ENCODE data around the gene ABLIM2.

ABLIM2 gene

DNA sequence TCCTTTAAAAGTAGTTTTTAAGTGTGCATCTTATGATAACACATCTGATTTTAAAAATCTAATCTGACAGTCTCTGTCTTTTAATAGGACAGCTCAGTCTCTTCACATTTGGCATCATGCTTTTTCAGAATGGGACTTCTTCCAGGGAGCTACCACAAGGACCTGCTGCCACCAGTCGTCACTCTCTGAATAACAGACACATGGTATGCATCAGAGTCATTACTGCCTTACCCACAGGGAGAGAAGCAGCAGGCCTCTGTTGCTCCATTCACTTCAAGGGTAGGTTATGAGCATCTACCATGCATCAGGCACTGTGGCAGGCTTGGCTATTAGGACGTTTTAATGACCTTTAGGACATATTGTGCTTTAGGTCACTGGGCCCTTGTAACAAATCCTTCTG is 169.0 kb downstream of the ABLIM2 start:
- in situ Hi-C loops (cut with MboI; ENCODE audit: low sequenced_read_pairs), result no loop called here

DNA sequence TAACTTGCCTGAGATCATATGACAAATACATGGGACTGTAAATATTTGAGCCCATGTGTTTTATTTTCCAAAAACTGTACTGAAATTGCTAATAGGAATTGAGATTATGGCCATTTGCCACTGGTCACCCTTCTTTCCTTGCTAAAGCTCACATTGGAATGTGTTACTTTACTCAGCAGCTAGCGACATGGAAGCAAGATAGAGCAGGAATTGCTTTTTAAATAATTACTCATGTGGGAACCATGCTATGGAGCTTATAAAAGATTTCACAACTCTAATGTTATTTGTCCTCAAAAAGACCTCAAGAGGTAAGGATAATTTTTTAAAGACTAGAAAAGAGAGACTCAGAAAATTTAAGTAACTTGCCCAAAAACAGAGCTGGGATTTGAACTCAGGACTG is 170.2 kb downstream of the ABLIM2 start:
- in situ Hi-C loops (cut with MboI; ENCODE audit: low sequenced_read_pairs), result no loop called here

DNA sequence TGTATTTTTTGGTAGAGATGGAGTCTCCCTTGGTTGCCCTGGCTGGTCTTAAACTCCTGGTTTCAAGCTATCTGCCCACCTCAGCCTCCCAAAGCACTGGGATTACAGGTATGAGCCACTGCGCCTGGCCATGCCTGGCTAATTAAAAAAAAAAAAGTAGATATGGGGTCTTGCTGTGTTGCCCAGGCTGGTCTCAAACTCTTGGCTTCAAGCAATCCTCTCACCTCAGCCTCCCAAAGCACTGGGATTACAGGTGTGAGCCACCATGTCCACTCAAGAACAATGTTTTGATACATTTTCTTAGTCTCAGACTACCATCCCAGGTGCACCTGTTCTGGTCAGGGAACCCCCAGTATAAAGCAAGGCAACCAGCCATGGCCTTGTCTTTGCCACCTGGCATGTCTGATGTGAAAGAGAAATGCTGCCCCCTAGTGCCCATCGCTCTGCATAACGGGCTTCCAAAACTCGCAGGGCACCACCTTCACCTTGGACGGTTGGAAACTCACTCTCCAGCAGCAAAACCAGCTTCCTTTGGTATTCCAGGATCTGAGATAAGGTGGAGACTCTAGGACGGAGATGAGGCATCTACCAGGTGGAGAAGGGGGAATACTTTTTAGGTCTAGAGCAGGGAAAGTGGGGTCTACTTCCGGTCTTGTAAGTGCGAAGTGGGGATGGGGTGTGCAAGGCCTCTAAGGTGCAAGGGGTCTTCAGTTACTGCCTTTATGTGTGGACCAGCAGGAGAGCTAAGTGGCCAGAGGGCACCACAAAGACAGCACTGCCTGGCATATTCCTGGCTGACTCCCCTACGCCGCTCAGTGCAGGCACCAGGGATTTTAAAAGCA is 171.2 kb downstream of the ABLIM2 start:
- in situ Hi-C loops (cut with MboI; ENCODE audit: low sequenced_read_pairs), result no loop called here

DNA sequence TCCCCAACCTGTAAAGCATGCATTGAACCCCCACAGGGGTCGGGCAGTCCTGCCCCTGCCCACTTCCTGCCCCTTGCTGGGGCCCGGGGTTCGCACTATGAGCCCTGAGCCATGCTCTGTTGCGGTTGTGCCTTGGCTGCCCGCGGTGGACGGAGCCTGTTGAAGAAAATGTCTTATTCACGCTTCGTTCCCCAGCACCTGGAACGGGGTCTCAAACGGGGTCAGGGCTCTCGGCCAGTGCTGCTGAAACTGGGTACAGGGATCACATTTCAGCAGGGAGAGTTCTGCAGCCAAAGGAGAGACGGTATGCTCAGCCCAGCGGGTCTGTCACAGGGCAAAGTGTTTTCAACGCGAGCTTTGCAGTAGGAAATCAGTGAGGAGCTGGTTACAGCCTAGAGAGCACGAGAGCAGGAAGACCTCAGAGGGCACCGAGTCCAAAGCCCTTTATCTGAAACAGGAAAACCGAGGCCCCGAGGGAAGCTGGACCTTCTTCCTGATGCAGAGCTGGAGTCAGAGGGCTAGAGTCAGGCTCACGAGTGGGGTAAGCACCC is 172.6 kb downstream of the ABLIM2 start:
- in situ Hi-C loops (cut with MboI; ENCODE audit: low sequenced_read_pairs), result no loop called here

DNA sequence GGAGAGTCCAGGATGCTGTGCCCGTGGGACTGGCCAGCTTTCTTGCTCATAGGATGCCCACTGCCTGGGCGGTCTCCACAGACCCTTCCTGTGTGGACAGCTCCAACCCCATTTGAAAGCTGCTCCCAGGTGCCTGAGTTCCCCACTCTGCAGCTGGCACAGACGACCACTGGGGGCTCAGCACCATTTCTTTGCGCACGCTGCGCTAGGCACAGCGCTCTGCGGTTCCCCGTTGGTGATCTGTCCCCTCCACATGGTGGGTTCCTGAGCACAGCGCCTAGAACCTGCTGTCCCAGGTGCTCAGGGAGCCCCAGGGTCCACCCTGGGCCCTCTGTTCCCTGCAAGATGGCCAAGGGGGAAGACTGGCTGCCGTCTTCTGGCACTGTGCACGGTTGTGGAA is 173.5 kb downstream of the ABLIM2 start:
- in situ Hi-C loops (cut with MboI; ENCODE audit: low sequenced_read_pairs), result no loop called here

DNA sequence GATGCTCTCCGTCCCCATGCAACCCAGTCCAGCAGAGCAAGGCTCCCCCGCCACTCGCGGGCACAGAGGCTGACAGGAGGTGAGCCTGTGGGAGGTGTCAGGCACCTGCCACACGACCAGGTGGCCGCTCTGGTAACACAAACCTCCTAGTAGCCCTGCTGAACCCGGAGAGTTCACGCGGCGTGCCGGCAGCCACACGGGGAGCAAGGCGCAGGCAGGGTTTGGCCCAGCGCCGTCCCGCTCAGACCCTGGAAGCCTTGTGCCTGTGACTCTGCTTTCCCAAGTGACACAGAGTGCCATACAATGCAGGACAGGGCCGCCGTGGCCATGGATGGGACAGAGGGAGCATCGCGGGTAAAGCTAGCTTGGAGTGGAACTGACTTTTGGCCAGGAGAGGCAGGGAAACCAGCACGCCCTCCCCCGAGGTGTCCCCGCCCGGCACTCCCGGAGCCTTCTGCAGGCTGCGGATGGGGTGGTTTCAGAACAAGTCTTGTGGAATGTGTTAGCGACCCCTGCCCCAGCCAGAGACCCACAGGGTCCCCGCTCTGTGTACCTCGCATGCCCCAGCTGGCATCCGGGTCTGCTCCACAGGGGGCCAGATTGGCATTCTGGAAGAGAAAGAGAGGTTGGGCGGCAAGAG is 174.2 kb downstream of the ABLIM2 start:
- in situ Hi-C loops (cut with MboI; ENCODE audit: low sequenced_read_pairs), result no loop called here

DNA sequence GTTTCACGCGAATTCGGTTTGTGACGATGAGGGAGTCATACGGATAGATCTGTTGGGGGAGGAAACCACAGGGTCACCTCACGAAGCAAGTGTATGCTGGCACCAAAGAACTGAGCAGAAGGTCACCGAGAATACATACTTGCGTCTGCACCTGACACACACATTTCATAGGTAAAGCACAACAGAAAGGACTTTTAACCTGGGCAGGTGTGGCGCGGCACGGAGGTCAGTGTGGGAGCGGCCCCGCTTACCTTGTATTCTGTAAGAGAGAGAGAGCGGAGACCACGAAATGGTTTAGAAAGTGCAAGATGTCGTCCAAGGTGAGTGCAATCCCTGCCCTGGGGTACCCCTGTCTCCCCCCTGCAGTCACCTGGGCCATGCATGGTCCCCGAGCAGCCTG is 175.3 kb downstream of the ABLIM2 start:
- in situ Hi-C loops (cut with MboI; ENCODE audit: low sequenced_read_pairs), result no loop called here

DNA sequence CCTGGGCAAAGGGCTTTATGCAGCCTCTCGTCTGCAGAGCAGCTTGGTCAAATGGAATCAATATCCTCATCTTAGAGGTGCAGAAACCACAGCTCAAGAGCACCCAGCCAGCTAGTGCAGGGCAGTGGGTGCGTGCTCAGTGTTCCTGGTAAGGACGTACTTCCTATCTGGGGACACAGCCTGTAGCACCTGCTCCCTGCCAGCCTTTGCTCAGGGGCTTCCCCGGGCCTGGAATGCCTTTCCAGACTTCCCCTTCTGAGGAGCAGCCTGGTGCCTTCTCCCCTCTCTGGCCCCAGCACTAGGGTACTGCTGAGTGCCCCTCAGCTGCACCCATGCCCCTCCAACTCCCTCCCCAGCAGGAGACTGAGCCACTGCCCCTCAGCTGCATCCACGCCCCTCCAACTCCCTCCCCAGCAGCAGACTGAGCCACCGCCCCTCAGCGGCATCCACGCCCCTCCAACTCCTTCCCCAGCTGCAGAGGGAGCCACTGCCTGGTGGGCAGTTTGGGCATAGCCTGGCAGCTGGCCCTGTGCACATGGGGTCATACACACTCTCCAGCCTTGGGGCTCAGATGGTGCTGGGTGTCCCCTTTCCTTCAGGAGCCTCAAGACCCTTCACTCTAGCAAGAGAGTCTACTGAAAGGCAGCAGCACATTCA is 176.7 kb downstream of the ABLIM2 start:
- in situ Hi-C loops (cut with MboI; ENCODE audit: low sequenced_read_pairs), result no loop called here

DNA sequence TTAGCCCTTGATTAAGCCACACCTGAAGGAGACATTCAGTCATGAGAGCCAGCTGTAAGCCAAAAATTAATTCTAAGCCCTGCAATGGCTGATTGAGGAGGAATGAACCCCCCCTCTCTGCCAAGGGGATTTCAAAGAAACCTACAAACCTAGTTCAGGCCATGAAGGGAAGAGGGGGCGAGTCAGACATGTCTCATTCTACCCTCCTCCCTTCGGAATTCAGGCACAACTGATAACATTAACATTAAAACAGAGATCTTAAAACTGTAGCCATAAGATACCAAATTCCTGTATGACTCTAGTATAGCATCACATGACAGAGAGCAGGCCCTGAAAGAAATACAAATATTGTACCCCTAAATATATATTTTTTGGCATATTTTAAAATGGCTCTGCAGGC is 178.6 kb downstream of the ABLIM2 start:
- in situ Hi-C loops (cut with MboI; ENCODE audit: low sequenced_read_pairs), result no loop called here

DNA sequence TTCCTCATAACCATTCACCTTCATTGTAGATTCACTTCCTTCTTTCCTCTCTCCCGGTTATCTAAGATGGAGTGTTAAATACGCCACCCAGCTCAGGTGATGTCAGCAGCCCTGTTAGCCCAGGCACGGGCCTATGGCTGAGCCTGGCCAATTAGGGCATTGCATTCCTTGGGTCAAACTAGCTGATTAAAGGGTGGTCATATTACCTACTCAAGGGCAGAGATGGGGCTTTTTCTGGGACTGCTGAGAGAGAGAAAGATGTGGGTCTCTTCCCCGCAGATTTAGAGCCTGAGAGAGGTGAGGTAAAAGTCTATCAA is 179.0 kb downstream of the ABLIM2 start:
- in situ Hi-C loops (cut with MboI; ENCODE audit: low sequenced_read_pairs), result no loop called here

DNA sequence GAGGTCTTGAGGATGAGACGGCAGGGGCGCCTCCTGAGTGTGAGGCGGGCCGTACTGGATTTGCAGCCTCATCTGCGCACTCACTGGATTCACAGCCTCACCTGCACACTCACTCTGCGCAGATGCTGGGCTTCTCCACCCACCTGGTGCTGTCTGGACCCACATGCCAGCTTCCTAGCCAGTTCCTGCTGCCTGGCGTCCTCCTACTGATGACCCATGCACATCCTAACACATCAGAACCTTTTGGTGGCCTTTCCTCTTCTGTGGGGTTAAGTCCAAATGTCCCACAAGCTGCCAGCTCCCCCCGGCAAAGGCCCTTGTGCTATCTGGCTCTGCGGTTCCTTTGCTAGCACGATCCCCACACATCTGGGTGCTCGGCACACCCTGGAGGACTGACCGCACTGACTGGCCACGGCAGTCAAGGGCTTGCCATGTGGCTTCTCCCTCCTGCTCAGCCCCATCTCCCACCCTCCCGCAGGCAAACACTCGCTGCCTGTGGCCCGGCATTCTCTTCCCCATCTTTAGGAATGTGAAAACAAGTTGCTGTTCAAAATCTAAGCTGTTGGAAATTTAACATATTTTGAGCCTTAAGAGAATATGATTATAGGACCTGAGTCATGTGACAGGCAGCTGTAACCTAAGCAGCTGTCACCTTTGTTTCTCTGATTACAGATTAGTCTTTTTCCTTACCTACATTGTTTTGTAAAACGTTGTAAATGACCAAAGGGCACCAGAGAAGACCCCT is 179.5 kb downstream of the ABLIM2 start:
- in situ Hi-C loops (cut with MboI; ENCODE audit: low sequenced_read_pairs), result no loop called here

DNA sequence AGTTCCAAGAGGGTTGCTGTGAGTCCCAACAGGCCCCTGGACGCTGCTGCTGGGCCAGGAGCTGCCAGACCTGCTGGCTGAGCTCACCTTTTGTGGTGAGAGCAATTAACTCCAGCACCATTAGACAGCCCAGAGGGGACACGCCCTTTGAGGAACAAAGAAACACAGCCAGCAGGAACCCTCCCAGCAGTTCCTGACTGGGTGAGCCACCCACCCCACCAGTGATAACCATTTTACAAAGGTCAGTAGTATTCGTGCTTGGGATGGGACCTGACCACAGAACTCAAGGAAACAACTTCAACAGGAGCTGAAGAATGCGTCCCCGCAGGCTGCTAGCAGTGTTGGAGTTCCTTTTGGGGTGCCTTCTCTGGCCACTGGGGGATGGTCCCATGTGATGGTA is 180.1 kb downstream of the ABLIM2 start:
- in situ Hi-C loops (cut with MboI; ENCODE audit: low sequenced_read_pairs), result no loop called here

DNA sequence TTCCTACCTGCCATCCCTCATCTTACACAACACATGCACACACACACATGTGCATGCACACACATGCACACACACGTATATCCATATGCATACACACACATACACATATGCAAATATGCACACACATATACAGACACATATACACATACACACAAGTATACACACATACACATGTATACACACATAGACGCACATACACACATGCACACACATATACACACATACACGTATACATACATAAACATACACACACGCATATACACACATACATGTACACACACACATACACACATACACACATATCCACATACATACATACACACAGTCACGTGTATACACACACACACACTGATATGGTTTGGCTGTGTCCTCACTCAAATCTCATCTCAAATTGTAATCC is 182.0 kb downstream of the ABLIM2 start:
- in situ Hi-C loops (cut with MboI; ENCODE audit: low sequenced_read_pairs), result no loop called here

DNA sequence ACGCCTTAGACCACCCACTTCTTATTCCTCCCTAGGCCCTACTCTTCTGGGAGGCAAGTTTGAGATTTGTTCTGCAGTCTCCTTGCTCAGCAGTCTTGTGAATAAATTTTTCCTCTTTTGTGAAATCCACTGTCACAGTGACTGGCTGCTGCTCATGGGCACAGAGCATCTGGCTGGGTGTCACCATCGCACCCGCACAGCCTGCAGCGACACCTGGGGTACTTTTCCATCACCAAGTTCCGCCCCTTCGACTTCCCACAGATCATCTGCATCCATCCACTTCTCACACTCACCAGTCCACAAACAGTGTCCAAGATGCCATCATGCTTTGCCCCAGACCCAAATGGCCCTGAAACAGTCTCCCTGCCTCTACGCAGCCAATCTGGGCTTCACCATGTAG is 182.6 kb downstream of the ABLIM2 start:
- in situ Hi-C loops (cut with MboI; ENCODE audit: low sequenced_read_pairs), result no loop called here

DNA sequence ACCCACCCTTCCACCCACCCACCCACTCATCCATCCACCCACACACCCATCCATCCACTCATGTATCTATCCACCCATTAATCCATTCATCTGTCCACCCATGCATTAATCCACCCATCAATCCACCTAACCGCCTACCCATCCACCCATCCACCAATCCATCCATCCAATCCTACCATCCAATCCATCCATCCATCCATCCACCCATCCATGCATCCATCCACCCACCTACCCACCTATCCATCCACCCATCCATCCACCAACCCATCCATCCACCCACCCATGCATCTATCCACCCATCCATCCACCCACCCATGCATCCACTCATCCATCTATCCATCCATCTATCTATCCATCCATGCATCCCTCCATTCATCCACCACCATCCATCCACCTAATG is 184.2 kb downstream of the ABLIM2 start:
- in situ Hi-C loops (cut with MboI; ENCODE audit: low sequenced_read_pairs), result no loop called here

DNA sequence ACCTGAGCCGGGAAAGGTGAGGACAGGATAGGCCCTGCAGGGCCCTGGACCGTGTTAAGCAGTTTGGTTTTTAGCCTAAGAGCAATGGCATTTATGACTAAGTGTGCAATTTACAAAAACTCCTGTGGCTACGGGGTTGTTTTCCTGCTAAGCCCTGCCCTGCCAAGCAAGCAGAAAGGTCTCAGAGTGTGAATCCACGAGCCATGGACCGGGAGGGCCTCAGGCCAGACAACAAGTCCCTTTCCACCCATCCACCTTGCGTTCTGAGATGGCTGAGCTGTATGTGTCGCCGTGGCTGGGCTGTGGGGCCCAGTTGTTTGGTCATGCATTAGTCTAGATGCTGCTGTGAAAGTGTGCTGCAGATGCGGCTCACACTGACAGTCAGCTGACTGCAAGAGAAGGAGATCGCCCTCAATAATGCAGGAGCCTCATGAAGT is 185.1 kb downstream of the ABLIM2 start:
- in situ Hi-C loops (cut with MboI; ENCODE audit: low sequenced_read_pairs), result no loop called here

DNA sequence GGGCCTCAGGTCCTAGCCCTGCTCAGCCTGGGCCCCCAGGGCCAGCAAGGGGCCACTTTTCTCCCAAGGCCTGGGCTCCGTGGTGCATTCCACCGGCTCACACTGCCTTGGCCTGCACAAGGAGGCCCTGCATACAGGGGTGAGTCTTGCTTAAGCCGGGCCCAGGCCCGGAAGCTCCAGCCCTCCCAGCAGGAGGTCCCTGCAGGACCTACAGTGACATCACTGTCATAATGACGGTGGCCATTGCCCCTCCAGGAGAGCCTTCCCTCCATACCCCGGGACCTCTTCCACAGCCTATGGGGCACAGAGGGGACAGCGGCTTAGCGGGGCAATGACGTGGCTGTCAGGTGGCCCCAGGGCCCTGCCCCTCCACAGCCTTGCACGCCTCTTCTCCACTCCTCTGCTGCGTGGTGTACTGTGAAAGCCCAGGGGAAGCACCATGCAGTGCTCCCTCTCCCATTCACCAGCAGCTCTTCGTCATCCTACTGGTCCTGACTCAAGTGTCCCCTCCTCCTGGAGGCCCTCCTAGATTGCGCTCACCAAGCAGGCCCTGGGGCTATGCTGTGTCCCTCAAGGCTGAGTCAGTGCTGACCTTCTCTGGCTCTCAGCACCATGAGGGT is 186.6 kb downstream of the ABLIM2 start:
- in situ Hi-C loops (cut with MboI; ENCODE audit: low sequenced_read_pairs), result no loop called here

DNA sequence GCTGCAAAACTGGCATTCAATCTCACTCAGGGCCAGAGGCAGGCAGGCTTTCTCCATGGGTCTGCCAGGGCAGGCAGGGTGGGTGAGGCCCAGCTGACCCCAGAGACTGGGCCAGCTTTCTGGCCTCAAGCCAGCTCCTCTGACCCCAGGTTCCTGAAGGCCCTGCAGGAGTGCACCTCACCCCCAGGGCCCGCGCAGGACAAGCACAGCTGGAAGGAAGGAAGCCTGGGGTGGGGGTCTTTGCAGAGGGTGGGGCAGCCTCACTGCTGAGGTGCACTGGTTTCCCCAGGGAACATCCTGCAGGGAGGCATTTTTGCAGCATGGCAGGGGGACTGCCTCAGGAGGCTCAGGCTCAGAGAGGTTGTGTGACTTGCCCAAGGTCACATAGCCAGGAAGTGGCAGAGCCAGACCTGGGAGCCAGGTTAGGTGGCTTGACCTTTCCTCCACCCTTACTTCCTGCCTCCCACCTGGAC is 187.4 kb downstream of the ABLIM2 start:
- in situ Hi-C loops (cut with MboI; ENCODE audit: low sequenced_read_pairs), result no loop called here

DNA sequence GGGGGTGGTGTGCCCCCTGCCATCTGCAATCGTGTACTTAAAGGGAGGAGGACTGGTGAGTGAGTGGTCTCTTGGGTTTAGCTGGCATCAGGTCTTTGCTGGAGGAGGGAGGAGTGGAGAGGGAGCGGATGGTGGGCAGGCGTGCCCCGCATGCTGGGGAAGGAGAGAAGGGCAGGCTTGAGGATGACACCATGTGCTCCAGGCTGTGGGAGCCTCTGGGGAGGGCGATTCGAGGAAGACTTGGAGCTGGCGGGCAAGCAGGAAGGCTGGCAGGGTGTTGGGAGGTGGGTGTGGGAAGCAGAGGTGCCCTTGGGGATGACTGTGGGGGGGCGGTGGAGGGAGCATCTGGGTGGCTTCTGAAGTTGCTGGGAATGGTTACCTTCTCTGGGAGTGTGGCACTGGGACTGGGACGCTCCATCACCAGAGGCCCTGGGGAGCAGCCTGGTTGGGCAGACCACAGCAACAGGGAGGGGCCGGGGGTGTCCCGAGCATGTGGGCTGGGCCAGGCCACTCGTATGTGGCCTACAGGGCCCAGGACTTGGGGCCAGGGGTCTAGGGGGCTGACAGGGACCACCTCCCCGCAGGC is 188.2 kb downstream of the ABLIM2 start:
- in situ Hi-C loops (cut with MboI; ENCODE audit: low sequenced_read_pairs), result no loop called here

DNA sequence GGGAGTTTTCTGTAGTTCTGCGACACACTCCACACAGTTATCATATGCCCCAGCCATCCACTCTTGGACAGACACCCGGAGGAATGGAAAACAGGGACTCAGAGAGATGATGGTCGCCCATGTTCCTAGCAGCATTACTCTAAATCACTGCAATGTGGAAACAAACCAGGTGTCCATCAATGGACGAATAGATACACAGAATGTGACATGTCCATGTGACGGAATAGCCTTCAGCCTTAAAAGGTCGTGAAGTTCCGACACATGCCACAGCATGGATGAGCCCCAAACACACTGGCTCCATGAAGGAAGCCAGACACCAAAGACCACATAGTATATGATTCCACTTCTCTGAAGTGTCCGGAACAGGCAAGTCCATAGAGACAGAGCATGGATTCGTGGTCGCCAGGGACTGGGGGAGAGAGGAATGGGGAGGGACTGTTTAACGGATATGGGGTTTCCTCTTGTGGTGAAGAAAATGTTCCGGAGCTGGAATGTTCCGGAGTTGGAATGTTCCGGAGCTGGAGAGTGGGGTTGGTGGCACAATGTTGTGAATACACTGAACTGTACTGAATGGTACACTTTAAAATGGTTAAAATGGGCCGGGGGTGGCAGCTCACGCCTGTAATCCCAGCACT is 190.2 kb downstream of the ABLIM2 start:
- in situ Hi-C loops (cut with MboI; ENCODE audit: low sequenced_read_pairs), result no loop called here

All from HL-60/S4 treated with phorbol 12-myristate 13-acetate at 8.2 ng/mL for 4 days and 3 days (cell line).